ENCODE results near the gene NBPF8. TPM values are rescaled to one million over a fixed set of nuclear protein-coding genes. Genes with fewer than 3 reads are reported as not detected.
"Not testable (repeated sequence)": the region's sequence is repeated elsewhere in the genome, so short reads cannot be mapped to it uniquely, and the experiment has no call there.

The NBPF8 gene, protein sequence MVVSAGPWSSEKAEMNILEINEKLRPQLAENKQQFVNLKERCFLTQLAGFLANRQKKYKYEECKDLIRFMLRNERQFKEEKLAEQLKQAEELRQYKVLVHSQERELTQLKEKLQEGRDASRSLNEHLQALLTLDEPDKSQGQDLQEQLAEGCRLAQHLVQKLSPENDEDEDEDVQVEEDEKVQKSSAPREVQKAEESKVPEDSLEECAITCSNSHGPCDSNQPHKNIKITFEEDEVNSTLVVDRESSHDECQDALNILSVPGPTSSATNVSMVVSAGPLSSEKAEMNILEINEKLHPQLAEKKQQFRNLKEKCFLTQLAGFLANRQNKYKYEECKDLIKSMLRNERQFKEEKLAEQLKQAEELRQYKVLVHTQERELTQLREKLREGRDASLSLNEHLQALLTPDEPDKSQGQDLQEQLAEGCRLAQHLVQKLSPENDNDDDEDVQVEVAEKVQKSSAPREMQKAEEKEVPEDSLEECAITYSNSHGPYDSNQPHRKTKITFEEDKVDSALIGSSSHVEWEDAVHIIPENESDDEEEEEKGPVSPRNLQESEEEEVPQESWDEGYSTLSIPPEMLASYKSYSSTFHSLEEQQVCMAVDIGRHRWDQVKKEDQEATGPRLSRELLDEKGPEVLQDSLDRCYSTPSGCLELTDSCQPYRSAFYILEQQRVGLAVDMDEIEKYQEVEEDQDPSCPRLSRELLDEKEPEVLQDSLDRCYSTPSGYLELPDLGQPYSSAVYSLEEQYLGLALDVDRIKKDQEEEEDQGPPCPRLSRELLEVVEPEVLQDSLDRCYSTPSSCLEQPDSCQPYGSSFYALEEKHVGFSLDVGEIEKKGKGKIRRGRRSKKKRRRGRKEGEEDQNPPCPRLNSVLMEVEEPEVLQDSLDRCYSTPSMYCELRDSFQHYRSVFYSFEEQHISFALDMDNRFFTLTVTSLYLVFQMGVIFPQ
- total RNA-seq: 10 to 100 TPM; 16.6 to 23.1 TPM

DNA sequence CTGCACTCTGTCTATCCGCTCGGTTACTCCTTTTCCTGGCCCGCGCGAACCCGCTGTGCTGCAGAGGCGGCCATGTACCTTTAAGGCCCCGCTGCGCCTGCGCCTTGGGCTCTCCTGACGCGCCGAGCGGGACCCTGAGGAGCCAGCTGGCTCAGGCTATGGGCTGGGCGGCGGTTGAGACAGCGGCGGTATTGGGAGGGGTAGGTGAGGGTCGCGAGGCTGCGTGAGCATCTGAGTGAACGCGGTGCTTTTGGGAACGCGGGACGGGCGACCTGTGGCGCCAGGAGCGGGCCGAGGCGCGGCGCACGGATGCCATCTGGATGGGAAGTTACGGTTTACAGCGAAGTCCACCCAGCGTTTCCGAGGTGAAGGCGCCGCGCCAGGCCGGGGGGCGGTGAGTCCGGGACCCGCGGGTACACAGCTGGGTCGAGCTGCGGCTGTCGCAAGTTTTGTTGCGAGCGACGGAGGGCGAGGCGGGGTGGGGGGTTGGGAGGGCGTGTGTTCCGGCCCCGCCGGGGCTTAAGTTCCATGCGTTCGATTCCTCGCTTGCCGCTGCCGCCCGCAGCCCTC is at the start of gene NBPF8:
TSS of gene NBPF8 (plus strand) at position 125 of the 570 bp plus-strand sequence. CDS start 21,488 bp downstream, outside the sequence.
- peak within 1 kb of the TSS; percentile 52 to 83 for H3K4me3 ChIP-seq
- H3K36me3 ChIP-seq (replicated peaks in 1 of 2; ENCODE audit: insufficient read depth in 1 of 2, low read depth in 2 of 2); H3K9me3 ChIP-seq; H3K4me1 ChIP-seq; H3K27me3 ChIP-seq; intact Hi-C loops (cut with DNase I): not testable (repeated sequence)
- ATAC-seq: peak; percentile 96
- WGBS, 2 donors: no CpG with 5 or more reads among the region's 64 CpGs
- H3K27ac ChIP-seq: peak within 1 kb of the TSS; percentile 48 to 81 (median 80)
- TF ChIP-seq POLR2A (IDR thresholded peaks at IDR 0.05): peak in 1 of 3 donors; percentile 58
- peak; percentile 77 to 86 (median 80) for DNase-seq

DNA sequence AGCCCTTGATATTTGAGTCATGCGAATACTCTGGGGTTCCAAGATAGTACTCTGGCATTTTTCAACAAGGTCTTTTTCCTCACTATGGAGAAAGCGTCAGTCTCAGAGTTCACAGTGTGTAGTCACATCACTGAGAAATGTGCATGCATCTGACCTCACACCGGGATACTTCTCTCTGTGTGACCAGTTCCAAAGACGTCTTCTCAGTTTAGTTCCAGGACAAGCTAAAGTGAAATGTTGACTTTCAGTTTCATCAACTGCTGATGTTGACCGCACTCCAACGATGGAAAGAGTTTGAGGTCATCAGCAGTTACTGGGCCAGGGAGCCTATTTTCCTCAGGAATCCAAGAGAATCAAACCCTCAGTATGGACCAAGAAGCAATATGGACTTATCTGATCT is 47.1 kb upstream of the NBPF8 start:
- intact Hi-C loops (cut with DNase I); H3K27me3 ChIP-seq; H3K4me3 ChIP-seq; ATAC-seq; H3K4me1 ChIP-seq; H3K36me3 ChIP-seq (replicated peaks in 1 of 2; ENCODE audit: insufficient read depth in 1 of 2, low read depth in 2 of 2); H3K9me3 ChIP-seq; DNase-seq; H3K27ac ChIP-seq: not testable (repeated sequence)
- 82 to 90% methylated on average over 4 to 6 of the region's 6 CpGs for WGBS, 2 donors

GRCh38 chr1:120386651-120387050 is 28.2 kb upstream of the NBPF8 start:
- intact Hi-C loops (cut with DNase I): not testable (repeated sequence)

DNA sequence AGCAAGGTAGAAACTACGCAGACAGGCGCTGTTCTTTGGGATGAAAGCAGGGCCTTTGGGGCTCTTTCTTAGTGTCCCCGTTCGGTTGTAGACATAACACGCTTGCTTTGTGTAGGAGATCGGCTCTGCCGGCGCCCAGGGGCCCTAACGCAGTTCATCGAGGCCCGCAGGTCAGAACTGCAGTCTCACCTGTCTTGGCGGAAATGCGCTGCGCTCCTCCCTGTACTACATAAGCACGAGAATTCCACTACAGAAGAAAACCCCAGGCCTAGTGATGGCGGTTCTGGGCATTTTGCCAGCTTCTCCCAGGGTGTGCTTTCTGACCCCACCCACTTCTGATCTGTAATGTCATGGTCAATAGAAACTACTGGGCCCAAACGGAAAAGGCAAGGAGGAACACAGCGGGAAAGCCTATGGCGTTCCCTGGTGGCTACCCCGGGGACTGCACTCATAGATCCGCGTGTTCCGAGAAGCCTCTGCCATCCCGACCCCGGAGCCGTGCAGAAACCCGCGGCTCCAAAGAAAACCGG is 26.2 kb upstream of the NBPF8 start:
- TF ChIP-seq CTCF (IDR thresholded peaks at IDR 0.05): peak in 1 of 7 experiments; percentile 10
- H3K27ac ChIP-seq; H3K36me3 ChIP-seq (replicated peaks in 1 of 2; ENCODE audit: insufficient read depth in 1 of 2, low read depth in 2 of 2); H3K4me1 ChIP-seq; H3K4me3 ChIP-seq; H3K9me3 ChIP-seq; intact Hi-C loops (cut with DNase I); ATAC-seq; H3K27me3 ChIP-seq: not testable (repeated sequence)
- peak; percentile 14 to 60 (median 30) for DNase-seq
- 27% methylated on average over 12 of the region's 29 CpGs; no CpG with 5 or more reads in 1 of the 2 donors for WGBS, 2 donors

More at GRCh38 chr1:120386651-120387050, 28.2 kb upstream of the NBPF8 start:
- not testable (repeated sequence) for H3K36me3 ChIP-seq (replicated peaks in 1 of 2; ENCODE audit: insufficient read depth in 1 of 2, low read depth in 2 of 2); H3K27me3 ChIP-seq; DNase-seq; H3K4me1 ChIP-seq; ATAC-seq; H3K27ac ChIP-seq; H3K9me3 ChIP-seq; H3K4me3 ChIP-seq
- WGBS, 2 donors: 71 to 77% methylated on average over 5 of the region's 5 CpGs

- WGBS, 2 donors: 59 to 61% methylated on average over 4 of the region's 4 CpGs
- H3K4me3 ChIP-seq; DNase-seq; H3K4me1 ChIP-seq; H3K27ac ChIP-seq; H3K9me3 ChIP-seq; H3K36me3 ChIP-seq (replicated peaks in 1 of 2; ENCODE audit: insufficient read depth in 1 of 2, low read depth in 2 of 2); H3K27me3 ChIP-seq; ATAC-seq; intact Hi-C loops (cut with DNase I): not testable (repeated sequence)
Measured at GRCh38 chr1:120391365-120391764, 23.5 kb upstream of the NBPF8 start.

DNA sequence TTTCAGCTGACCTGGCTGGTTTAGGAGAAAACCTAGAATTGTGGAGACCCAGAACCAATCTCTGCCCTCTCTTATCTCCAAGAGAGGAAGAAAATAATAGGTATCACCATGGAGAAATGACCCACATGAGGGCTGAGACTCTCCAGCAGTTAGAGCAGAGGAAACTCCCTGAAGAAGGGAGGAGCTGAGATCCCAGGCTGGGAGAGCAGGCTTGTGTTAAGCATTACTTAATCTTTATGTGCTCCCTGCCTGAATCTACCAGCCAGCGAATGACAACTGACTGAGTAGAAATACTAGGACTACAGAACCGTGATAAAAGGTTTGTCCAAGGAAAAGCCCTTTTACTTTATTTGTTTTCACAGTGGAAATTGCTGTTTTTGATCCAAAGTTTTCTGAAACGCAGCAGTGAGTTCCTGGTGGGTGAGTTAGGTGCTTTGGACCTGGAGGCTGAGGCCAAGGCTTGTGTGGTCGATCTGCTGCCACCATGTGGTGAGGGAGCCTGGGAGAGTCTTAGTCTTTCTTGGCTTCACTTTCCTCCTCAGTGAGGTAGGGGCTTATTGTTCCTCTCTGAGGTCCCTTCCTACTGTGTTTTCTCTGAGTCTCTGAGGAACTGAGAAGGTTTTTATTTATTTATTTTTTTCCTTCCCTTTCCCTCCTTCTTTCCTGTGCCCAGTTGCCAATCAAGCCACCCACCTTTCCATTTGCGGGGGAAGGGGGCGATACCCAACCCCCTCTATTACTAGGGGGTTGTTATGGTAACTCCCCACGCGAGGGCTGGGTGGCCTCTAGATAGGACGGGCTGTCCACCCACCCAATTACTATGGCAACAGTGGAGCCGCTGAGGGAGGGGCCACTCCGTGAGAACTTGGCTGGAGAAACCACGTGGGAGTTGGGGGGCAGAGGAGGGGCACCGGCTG is 21.3 kb upstream of the NBPF8 start:
- H3K27ac ChIP-seq; H3K4me1 ChIP-seq; H3K4me3 ChIP-seq; intact Hi-C loops (cut with DNase I); DNase-seq; H3K27me3 ChIP-seq; H3K9me3 ChIP-seq; H3K36me3 ChIP-seq (replicated peaks in 1 of 2; ENCODE audit: insufficient read depth in 1 of 2, low read depth in 2 of 2); ATAC-seq: not testable (repeated sequence)
- TF ChIP-seq CTCF (IDR thresholded peaks at IDR 0.05): peak in 2 of 7 experiments; percentile 14 to 20
- WGBS, 2 donors: 10 to 17% methylated on average over 8 to 10 of the region's 13 CpGs

- H3K9me3 ChIP-seq; DNase-seq; H3K36me3 ChIP-seq (replicated peaks in 1 of 2; ENCODE audit: insufficient read depth in 1 of 2, low read depth in 2 of 2); H3K4me1 ChIP-seq; H3K27ac ChIP-seq; ATAC-seq; H3K27me3 ChIP-seq; H3K4me3 ChIP-seq; intact Hi-C loops (cut with DNase I): not testable (repeated sequence)
- WGBS, 2 donors: no CpG with 5 or more reads among the region's 1 CpG
Measured at GRCh38 chr1:120405348-120405747, 9.5 kb upstream of the NBPF8 start.

- 26 to 69% methylated on average over 2 to 4 of the region's 16 CpGs for WGBS, 2 donors
- H3K4me3 ChIP-seq; ATAC-seq; H3K36me3 ChIP-seq (replicated peaks in 1 of 2; ENCODE audit: insufficient read depth in 1 of 2, low read depth in 2 of 2); H3K4me1 ChIP-seq; H3K27me3 ChIP-seq; intact Hi-C loops (cut with DNase I); H3K9me3 ChIP-seq; DNase-seq: not testable (repeated sequence)
- peak overlapping the region in 1 of 4 donors; percentile 80 for H3K27ac ChIP-seq
Measured at GRCh38 chr1:120414451-120414850, 384 bp upstream of the NBPF8 start.
